ENCODE results near the gene ATP8B1.

ATP8B1 gene

GRCh38 chr18:57789759-57790158 lies 13.4 kb downstream of the ATP8B1 start:
- Histone ChIP-seq H3K27ac (ENCODE audit: low read depth, low read length) (no peak overlapping the region), H2AK5ac (ENCODE audit: low read length) (no peak overlapping the region), H2BK5ac (ENCODE audit: low read depth, low read length, poor library complexity) (no peak overlapping the region), H4K12ac (ENCODE audit: low read depth, low read length) (no peak overlapping the region), H2BK12ac (ENCODE audit: low read length) (no peak overlapping the region), H3K14ac (ENCODE audit: low read length) (no peak overlapping the region), H2BK120ac (ENCODE audit: insufficient read depth, low read length, poor library complexity) (no peak overlapping the region), H3K18ac (ENCODE audit: low read length) (no peak overlapping the region), H3K9ac (ENCODE audit: low read length) (no peak overlapping the region), H4K91ac (ENCODE audit: low read depth, low read length) (no peak overlapping the region), H3K4me1 (ENCODE audit: control insufficient read depth in 1 of 2, insufficient read depth in 2 of 2, low read length in 2 of 2) (peaks cover 0 to 1% of the 10 kb centered on the region in 2 experiments), H3K79me1 (ENCODE audit: low read length) (no peaks in the 10 kb centered on the region), H4K8ac (ENCODE audit: low read depth, low read length) (no peak overlapping the region), H3K27me3 (ENCODE audit: insufficient read depth, low read length) (no peaks in the 10 kb centered on the region), H3K4me3 (ENCODE audit: low read depth, low read length) (no peak overlapping the region), H2AFZ (ENCODE audit: insufficient read depth, low read length, poor library complexity) (no peak overlapping the region), H3K36me3 (ENCODE audit: control insufficient read depth in 1 of 2, insufficient read depth in 2 of 2, low read length in 2 of 2) (no peaks in the 10 kb centered on the region), H3K4ac (ENCODE audit: low read depth, low read length) (no peak overlapping the region), H3K79me2 (ENCODE audit: control insufficient read depth, insufficient read depth, low read length, poor library complexity) (no peaks in the 10 kb centered on the region), H3K9me3 (ENCODE audit: insufficient read depth, low read depth, low read length) (no peaks in the 10 kb centered on the region), H3K4me2 (ENCODE audit: low read length) (no peak overlapping the region), H3K23ac (ENCODE audit: low read length) (no peak overlapping the region)
- no peak for DNase-seq
- no CpG with 5 or more reads among the region's 4 CpGs for WGBS (ENCODE audit: extremely low coverage, insufficient coverage, insufficient read length)

GRCh38 chr18:57789090-57789489 lies 14.0 kb downstream of the ATP8B1 start:
- H2BK12ac ChIP-seq (ENCODE audit: low read length): no peak overlapping the region
- H2BK120ac ChIP-seq (ENCODE audit: insufficient read depth, low read length, poor library complexity): no peak overlapping the region
- H3K27ac ChIP-seq (ENCODE audit: low read depth, low read length): no peak overlapping the region
- no peaks in the 10 kb centered on the region for H3K79me1 ChIP-seq (ENCODE audit: low read length)
- H3K18ac ChIP-seq (ENCODE audit: low read length): no peak overlapping the region
- H3K79me2 ChIP-seq (ENCODE audit: control insufficient read depth, insufficient read depth, low read length, poor library complexity): no peaks in the 10 kb centered on the region
- no peak overlapping the region for H2AFZ ChIP-seq (ENCODE audit: insufficient read depth, low read length, poor library complexity)
- peaks cover 3% of the 10 kb centered on the region in 2 experiments for H3K4me1 ChIP-seq (ENCODE audit: control insufficient read depth in 1 of 2, insufficient read depth in 2 of 2, low read length in 2 of 2)
- no CpG with 5 or more reads among the region's 6 CpGs for WGBS (ENCODE audit: extremely low coverage, insufficient coverage, insufficient read length)
- no peak overlapping the region for H3K23ac ChIP-seq (ENCODE audit: low read length)
- H3K36me3 ChIP-seq (ENCODE audit: control insufficient read depth in 1 of 2, insufficient read depth in 2 of 2, low read length in 2 of 2): no peaks in the 10 kb centered on the region
- H4K91ac ChIP-seq (ENCODE audit: low read depth, low read length): no peak overlapping the region
- H3K4ac ChIP-seq (ENCODE audit: low read depth, low read length): no peak overlapping the region
- no peak for DNase-seq
- H2AK5ac ChIP-seq (ENCODE audit: low read length): no peak overlapping the region
- H3K14ac ChIP-seq (ENCODE audit: low read length): no peak overlapping the region
- H4K8ac ChIP-seq (ENCODE audit: low read depth, low read length): no peak overlapping the region
- H3K4me2 ChIP-seq (ENCODE audit: low read length): no peak overlapping the region
- H4K12ac ChIP-seq (ENCODE audit: low read depth, low read length): no peak overlapping the region
- H3K27me3 ChIP-seq (ENCODE audit: insufficient read depth, low read length): no peaks in the 10 kb centered on the region
- peaks cover 2% of the 10 kb centered on the region for H3K9me3 ChIP-seq (ENCODE audit: insufficient read depth, low read depth, low read length)
- H2BK5ac ChIP-seq (ENCODE audit: low read depth, low read length, poor library complexity): no peak overlapping the region
- H3K4me3 ChIP-seq (ENCODE audit: low read depth, low read length): no peak overlapping the region
- no peak overlapping the region for H3K9ac ChIP-seq (ENCODE audit: low read length)

GRCh38 chr18:57787068-57787685 lies 15.9 kb downstream of the ATP8B1 start:
- Histone ChIP-seq H2AFZ (ENCODE audit: insufficient read depth, low read length, poor library complexity) (no peak overlapping the region), H3K36me3 (ENCODE audit: control insufficient read depth in 1 of 2, insufficient read depth in 2 of 2, low read length in 2 of 2) (no peaks in the 10 kb centered on the region), H3K4me1 (ENCODE audit: control insufficient read depth in 1 of 2, insufficient read depth in 2 of 2, low read length in 2 of 2) (peaks cover 3 to 7% of the 10 kb centered on the region in 2 experiments), H3K4me2 (ENCODE audit: low read length) (no peak overlapping the region), H4K8ac (ENCODE audit: low read depth, low read length) (no peak overlapping the region), H3K79me1 (ENCODE audit: low read length) (no peaks in the 10 kb centered on the region), H2BK120ac (ENCODE audit: insufficient read depth, low read length, poor library complexity) (no peak overlapping the region), H3K18ac (ENCODE audit: low read length) (no peak overlapping the region), H3K27me3 (ENCODE audit: insufficient read depth, low read length) (no peaks in the 10 kb centered on the region), H3K23ac (ENCODE audit: low read length) (no peak overlapping the region), H3K9ac (ENCODE audit: low read length) (no peak overlapping the region), H4K91ac (ENCODE audit: low read depth, low read length) (no peak overlapping the region), H3K4ac (ENCODE audit: low read depth, low read length) (no peak overlapping the region), H2BK12ac (ENCODE audit: low read length) (no peak overlapping the region), H4K12ac (ENCODE audit: low read depth, low read length) (no peak overlapping the region), H3K9me3 (ENCODE audit: insufficient read depth, low read depth, low read length) (peaks cover 2% of the 10 kb centered on the region), H3K14ac (ENCODE audit: low read length) (no peak overlapping the region), H2AK5ac (ENCODE audit: low read length) (peak overlapping the region; percentile 29), H3K27ac (ENCODE audit: low read depth, low read length) (no peak overlapping the region), H3K4me3 (ENCODE audit: low read depth, low read length) (no peak overlapping the region), H2BK5ac (ENCODE audit: low read depth, low read length, poor library complexity) (no peak overlapping the region), H3K79me2 (ENCODE audit: control insufficient read depth, insufficient read depth, low read length, poor library complexity) (no peaks in the 10 kb centered on the region)
- WGBS (ENCODE audit: extremely low coverage, insufficient coverage, insufficient read length): no CpG with 5 or more reads among the region's 11 CpGs
- DNase-seq: no peak

- no peak overlapping the region for H4K12ac ChIP-seq (ENCODE audit: low read depth, low read length)
- no peaks in the 10 kb centered on the region for H3K36me3 ChIP-seq (ENCODE audit: control insufficient read depth in 1 of 2, insufficient read depth in 2 of 2, low read length in 2 of 2)
- no peak overlapping the region for H3K23ac ChIP-seq (ENCODE audit: low read length)
- H3K9me3 ChIP-seq (ENCODE audit: insufficient read depth, low read depth, low read length): peaks cover 2% of the 10 kb centered on the region
- no peak overlapping the region for H2AFZ ChIP-seq (ENCODE audit: insufficient read depth, low read length, poor library complexity)
- H2BK120ac ChIP-seq (ENCODE audit: insufficient read depth, low read length, poor library complexity): no peak overlapping the region
- H4K8ac ChIP-seq (ENCODE audit: low read depth, low read length): no peak overlapping the region
- peak in 1 of 2 donors; percentile 20 for DNase-seq
- no peak overlapping the region for H4K91ac ChIP-seq (ENCODE audit: low read depth, low read length)
- no peak overlapping the region for H2BK5ac ChIP-seq (ENCODE audit: low read depth, low read length, poor library complexity)
- peaks cover 3 to 7% of the 10 kb centered on the region in 2 experiments for H3K4me1 ChIP-seq (ENCODE audit: control insufficient read depth in 1 of 2, insufficient read depth in 2 of 2, low read length in 2 of 2)
- no peaks in the 10 kb centered on the region for H3K79me1 ChIP-seq (ENCODE audit: low read length)
- no peak overlapping the region for H3K27ac ChIP-seq (ENCODE audit: low read depth, low read length)
- H3K79me2 ChIP-seq (ENCODE audit: control insufficient read depth, insufficient read depth, low read length, poor library complexity): no peaks in the 10 kb centered on the region
- H3K9ac ChIP-seq (ENCODE audit: low read length): no peak overlapping the region
- no peak overlapping the region for H3K4me2 ChIP-seq (ENCODE audit: low read length)
- H3K18ac ChIP-seq (ENCODE audit: low read length): peak overlapping the region; percentile 34
- H2BK12ac ChIP-seq (ENCODE audit: low read length): no peak overlapping the region
- H3K14ac ChIP-seq (ENCODE audit: low read length): no peak overlapping the region
- H3K4me3 ChIP-seq (ENCODE audit: low read depth, low read length): no peak overlapping the region
- H3K4ac ChIP-seq (ENCODE audit: low read depth, low read length): no peak overlapping the region
- H2AK5ac ChIP-seq (ENCODE audit: low read length): peak overlapping the region; percentile 42
- H3K27me3 ChIP-seq (ENCODE audit: insufficient read depth, low read length): no peaks in the 10 kb centered on the region
- WGBS (ENCODE audit: extremely low coverage, insufficient coverage, insufficient read length): no CpG with 5 or more reads among the region's 8 CpGs
These were observed 17.2 kb downstream of the ATP8B1 start for GRCh38 chr18:57785751-57786437.
